A673 (cell line): Measurements from ENCODE around the gene THBD. TPM values are rescaled to one million over a fixed set of nuclear protein-coding genes. Genes with fewer than 3 reads are reported as not detected.

Source experiments
- BruUV-seq: library from RNA; stranded (reverse); fragments of 400-500 nt; replicated peaks from 2 replicates; lab custom pipeline; 2021; lab: Mats Ljungman, UMichigan
- CTCF ChIA-PET: fragments of 300-600 bp; sonication (Branson Sonifier 250); formaldehyde crosslinking; loops from one replicate; lab custom pipeline; 2022; ENCODE audit warnings: antibody characterized with exemption; lab: Charles Lee
- POLR2A ChIA-PET: fragments of 300-600 bp; sonication (Branson Sonifier 250); formaldehyde crosslinking; loops from one replicate; lab custom pipeline; 2022; ENCODE audit warnings: antibody characterized with exemption; ENCODE audit not compliant: low non-redundant PET; lab: Charles Lee
- DNase-seq: peaks from one replicate; pipeline ENCODE4 v3.0.0-alpha.2; 2015; ENCODE audit warnings: low spot score
- H3K27ac ChIP-seq: fragments of 200-600 bp; sonication (generic); 2 replicates; pipeline ENCODE4 v1.5.1; 2016; ENCODE audit warnings: mixed run types, low read depth, mild to moderate bottlenecking, mixed read lengths, antibody characterized with exemption, low read length; ENCODE audit not compliant: poor library complexity, severe bottlenecking
- H3K27me3 ChIP-seq: fragments of 200-600 bp; sonication (generic); replicated peaks from 2 replicates; pipeline ENCODE4 v1.6.1; 2017; ENCODE audit warnings: mixed run types, low read depth, mild to moderate bottlenecking, mixed read lengths, antibody characterized with exemption, low read length; ENCODE audit not compliant: insufficient read depth, poor library complexity
- H3K36me3 ChIP-seq: fragments of 200-600 bp; sonication (generic); 2 replicates; pipeline ENCODE4 v1.6.1; 2016; ENCODE audit warnings: mixed run types, mild to moderate bottlenecking, mixed read lengths, antibody characterized with exemption, low read length; ENCODE audit not compliant: insufficient read depth, poor library complexity, severe bottlenecking
- H3K4me1 ChIP-seq: fragments of 200-600 bp; sonication (generic); 2 replicates; pipeline ENCODE4 v1.6.1; 2017; ENCODE audit warnings: mixed run types, mild to moderate bottlenecking, mixed read lengths, antibody characterized with exemption, low read length; ENCODE audit not compliant: insufficient read depth, poor library complexity, severe bottlenecking
- H3K4me3 ChIP-seq: fragments of 200-600 bp; sonication (generic); 2 replicates; pipeline ENCODE4 v1.5.1; 2016; ENCODE audit warnings: low read depth, mixed run types, mild to moderate bottlenecking, mixed read lengths, low read length; ENCODE audit not compliant: poor library complexity, severe bottlenecking
- H3K9me3 ChIP-seq: fragments of 200-600 bp; sonication (generic); 2 replicates; pipeline ENCODE4 v1.6.1; 2016; ENCODE audit warnings: mixed run types, low read depth, mild to moderate bottlenecking, mixed read lengths, antibody characterized with exemption, low read length; ENCODE audit not compliant: poor library complexity, severe bottlenecking
- EZH2 ChIP-seq: fragments of 200-600 bp; sonication (generic); IDR thresholded peaks from 2 replicates; pipeline ENCODE4 v1.6.1; 2017; ENCODE audit warnings: borderline replicate concordance, low read depth, mild to moderate bottlenecking, mixed read lengths, antibody characterized with exemption, low read length; ENCODE audit not compliant: poor library complexity, severe bottlenecking
- intact Hi-C: fragments of 100-400 bp; cut with micrococcal nuclease; formaldehyde crosslinking; loops from one replicate; pipeline ENCODE4 v1.10.0; 2022; ENCODE audit not compliant: unreplicated experiment
- total RNA-seq: library from RNA; stranded (reverse); gene quantifications from 2 replicates; pipeline ENCODE4 v1.2.3, GENCODE V29; 2021
- TF ChIP-seq, protein P1 (sequence below): fragments of 300-800, 200-600 bp; sonication (generic); conservative IDR thresholded peaks from 2 replicates; pipeline ENCODE4 v1.5.1; 2017; ENCODE audit warnings: low read depth, mild to moderate bottlenecking, antibody characterized with exemption, low read length, moderate library complexity, mixed read lengths

THBD gene
- total RNA-seq, 1 experiment from 2014 or later = not detected

DNA sequence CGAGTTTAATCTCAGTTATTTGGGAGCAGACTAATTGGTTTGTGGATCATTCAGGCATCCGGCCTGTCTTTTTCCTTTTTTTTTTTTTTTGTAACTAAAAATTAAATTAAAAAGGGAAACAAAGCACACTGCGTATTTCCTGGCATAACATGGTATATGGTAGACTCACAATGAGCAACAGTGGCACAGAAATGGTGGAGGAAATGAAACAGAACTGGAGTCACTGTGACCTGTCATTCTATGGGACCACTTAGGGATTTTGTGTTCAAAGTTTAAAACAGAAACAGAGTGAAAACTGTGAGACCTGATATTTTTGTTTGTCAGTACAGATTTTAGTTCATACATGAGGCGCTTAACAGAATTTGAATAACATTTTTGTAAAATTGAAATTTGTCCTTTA is 41.4 kb upstream of the THBD start:
- no peaks in the 10 kb centered on the region for H3K4me1 ChIP-seq
- H3K9me3 ChIP-seq = no peaks in the 10 kb centered on the region
- H3K27ac ChIP-seq = no peak overlapping the region
- ChIA-PET CTCF (no interaction called here), POLR2A (no interaction called here)
- H3K36me3 ChIP-seq = no peaks in the 10 kb centered on the region
- H3K4me3 ChIP-seq = no peak overlapping the region
- BruUV-seq = no TSS peak
- intact Hi-C loops = no loop called here
- peaks cover 42% of the 10 kb centered on the region for H3K27me3 ChIP-seq
- no peak for DNase-seq
- TF ChIP-seq, protein P1, sequence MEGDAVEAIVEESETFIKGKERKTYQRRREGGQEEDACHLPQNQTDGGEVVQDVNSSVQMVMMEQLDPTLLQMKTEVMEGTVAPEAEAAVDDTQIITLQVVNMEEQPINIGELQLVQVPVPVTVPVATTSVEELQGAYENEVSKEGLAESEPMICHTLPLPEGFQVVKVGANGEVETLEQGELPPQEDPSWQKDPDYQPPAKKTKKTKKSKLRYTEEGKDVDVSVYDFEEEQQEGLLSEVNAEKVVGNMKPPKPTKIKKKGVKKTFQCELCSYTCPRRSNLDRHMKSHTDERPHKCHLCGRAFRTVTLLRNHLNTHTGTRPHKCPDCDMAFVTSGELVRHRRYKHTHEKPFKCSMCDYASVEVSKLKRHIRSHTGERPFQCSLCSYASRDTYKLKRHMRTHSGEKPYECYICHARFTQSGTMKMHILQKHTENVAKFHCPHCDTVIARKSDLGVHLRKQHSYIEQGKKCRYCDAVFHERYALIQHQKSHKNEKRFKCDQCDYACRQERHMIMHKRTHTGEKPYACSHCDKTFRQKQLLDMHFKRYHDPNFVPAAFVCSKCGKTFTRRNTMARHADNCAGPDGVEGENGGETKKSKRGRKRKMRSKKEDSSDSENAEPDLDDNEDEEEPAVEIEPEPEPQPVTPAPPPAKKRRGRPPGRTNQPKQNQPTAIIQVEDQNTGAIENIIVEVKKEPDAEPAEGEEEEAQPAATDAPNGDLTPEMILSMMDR = no peak
- no peak for TF ChIP-seq EZH2

DNA sequence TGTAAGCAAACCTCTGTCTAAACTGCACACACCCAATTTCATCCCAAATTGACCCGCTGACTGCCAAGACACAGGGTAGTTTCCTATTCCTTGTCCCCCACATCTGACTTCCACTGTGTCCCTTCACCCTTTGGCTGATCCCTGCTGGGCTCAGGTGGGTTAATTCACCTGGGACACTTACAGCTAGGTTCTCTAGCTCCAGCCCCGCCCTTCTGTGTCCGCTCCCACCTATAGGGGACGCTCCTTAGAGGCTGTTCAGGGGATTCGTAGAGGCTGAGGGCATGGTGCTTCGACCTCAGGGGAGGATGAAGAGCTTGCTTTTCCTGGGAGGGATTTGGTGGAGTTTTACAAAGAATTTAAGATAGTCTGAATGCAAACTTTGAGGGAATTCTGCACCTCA is 40.7 kb upstream of the THBD start:
- CTCF ChIA-PET = no interaction called here
- no peaks in the 10 kb centered on the region for H3K36me3 ChIP-seq
- peaks cover 42% of the 10 kb centered on the region for H3K27me3 ChIP-seq
- no TSS peak for BruUV-seq
- TF ChIP-seq, protein P1 = no peak
- no peak for TF ChIP-seq EZH2
- no peaks in the 10 kb centered on the region for H3K4me1 ChIP-seq
- intact Hi-C loops = no loop called here
- POLR2A ChIA-PET = no interaction called here
- no peaks in the 10 kb centered on the region for H3K9me3 ChIP-seq
- no peak overlapping the region for H3K27ac ChIP-seq
- no peak for DNase-seq
- no peak overlapping the region for H3K4me3 ChIP-seq

DNA sequence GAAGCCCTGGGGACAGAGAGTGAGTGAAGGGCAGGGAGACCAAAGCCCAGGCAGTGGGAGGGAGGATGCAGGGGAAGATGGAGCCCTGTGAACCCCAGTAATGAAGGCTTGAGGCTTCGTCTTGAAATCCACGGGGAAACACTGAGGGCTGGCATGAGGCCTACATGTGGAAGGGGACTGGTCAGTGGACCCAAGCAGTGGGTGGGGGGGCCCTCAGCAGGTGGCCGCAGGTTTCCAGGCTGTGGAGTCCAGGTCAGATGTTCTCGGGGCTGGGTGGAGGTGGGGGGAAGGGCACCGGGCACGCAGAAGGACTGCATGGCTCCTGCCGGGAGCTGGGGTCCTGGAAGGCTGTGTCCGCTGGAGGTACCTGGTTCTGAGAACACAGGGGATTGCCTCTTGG is 39.4 kb upstream of the THBD start:
- ChIA-PET POLR2A (no interaction called here), CTCF (no interaction called here)
- H3K4me3 ChIP-seq = no peak overlapping the region
- no TSS peak for BruUV-seq
- intact Hi-C loops = no loop called here
- no peaks in the 10 kb centered on the region for H3K4me1 ChIP-seq
- TF ChIP-seq EZH2 = no peak
- TF ChIP-seq, protein P1 = no peak
- no peaks in the 10 kb centered on the region for H3K36me3 ChIP-seq
- no peak for DNase-seq
- H3K27ac ChIP-seq = no peak overlapping the region
- peaks cover 35% of the 10 kb centered on the region for H3K27me3 ChIP-seq
- H3K9me3 ChIP-seq = no peaks in the 10 kb centered on the region
